GM18870 (cell line): Measurements from ENCODE around the gene FADS6.

Experiments used
- ATAC-seq: cut with Tn5 transposase; IDR thresholded peaks from one replicate; pipeline ENCODE4 v1.9.1; 2021; ENCODE audit warnings: moderate library complexity; ENCODE audit not compliant: unreplicated experiment

The FADS6 gene

DNA sequence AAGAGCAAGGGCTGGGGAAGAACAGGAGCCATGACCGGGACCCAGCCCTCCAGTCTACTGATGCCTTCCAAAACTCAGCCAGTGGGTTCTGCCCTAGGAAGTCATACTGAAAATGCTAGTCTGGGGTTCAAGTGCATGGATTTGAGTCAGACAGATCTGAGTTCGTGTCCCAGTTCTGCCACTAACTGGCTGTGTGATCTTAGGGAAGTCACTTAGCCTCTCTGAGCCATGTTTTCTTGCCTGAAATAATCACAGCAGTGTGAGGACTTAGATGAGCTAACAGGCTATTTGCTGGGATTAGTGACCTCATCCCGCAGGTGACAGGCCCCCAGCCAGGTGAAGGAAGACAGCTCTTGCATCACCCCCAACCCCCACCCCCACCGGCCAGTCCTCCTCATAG, 38.1 kb downstream of the FADS6 start:
- ATAC-seq, result no peak

- no peak for ATAC-seq
Measured at GRCh38 chr17:74854792-74855191, 38.6 kb downstream of the FADS6 start.

DNA sequence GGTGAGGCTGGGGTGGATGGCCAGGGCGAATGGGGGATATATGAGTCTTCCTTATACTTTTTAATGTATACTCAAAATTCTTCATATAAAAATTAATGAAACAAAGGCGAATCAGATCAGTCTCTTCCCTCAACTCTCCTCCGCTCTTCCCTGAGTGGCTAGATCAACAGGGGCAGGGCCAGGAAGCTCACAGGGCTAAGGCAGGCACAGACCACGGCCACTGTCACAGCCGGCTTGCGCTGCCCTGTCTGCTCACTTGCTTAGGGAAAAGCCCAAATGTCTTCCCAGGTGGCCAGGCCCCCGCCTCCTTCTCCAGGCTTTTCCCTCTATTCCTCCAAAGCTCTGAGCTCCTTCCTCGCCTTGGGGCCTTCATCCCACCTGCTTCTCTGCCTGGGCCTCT, 39.8 kb downstream of the FADS6 start:
- ATAC-seq, result no peak

GRCh38 chr17:74853048-74853397, 40.4 kb downstream of the FADS6 start:
- no peak for ATAC-seq

DNA sequence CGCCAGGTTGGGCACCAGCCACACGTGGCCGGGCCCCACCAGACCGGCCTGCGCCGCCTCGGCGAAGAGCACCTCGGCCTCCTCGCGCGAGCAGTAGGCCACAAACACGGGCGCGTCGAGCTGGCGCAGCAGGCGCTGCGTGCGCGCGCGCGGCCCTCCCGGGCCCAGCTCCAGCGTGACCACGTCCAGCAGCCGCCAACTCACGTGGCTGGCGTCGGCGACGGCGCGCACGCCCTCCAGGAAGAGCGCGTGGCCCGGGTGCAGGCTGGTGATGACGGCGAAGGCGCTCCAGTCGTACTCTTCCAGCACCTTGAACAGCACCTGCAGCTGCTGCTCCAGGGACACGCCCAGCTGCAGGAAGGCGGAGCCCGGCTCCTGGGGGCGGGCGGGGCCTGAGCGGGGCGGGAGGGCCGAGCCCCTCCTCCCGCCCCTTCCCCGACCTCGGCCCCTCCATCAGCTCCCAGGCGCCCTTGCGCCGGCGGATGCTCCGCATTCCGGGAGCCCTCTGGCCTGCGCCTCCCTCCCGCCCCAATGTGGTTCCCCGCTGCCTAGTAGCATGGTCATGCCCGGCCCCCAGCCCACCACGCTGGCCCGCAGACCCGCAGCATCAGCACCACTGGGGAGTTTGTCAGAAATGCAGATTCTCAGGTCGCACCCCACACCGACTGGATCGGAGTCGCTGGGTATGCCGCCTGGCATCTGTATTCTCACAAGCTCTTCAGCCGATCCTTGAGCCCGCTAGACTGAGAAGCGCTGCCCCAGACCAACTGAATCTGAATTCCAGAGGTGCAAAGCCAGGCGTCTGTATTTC, 41.0 kb downstream of the FADS6 start:
- ATAC-seq, result no peak

DNA sequence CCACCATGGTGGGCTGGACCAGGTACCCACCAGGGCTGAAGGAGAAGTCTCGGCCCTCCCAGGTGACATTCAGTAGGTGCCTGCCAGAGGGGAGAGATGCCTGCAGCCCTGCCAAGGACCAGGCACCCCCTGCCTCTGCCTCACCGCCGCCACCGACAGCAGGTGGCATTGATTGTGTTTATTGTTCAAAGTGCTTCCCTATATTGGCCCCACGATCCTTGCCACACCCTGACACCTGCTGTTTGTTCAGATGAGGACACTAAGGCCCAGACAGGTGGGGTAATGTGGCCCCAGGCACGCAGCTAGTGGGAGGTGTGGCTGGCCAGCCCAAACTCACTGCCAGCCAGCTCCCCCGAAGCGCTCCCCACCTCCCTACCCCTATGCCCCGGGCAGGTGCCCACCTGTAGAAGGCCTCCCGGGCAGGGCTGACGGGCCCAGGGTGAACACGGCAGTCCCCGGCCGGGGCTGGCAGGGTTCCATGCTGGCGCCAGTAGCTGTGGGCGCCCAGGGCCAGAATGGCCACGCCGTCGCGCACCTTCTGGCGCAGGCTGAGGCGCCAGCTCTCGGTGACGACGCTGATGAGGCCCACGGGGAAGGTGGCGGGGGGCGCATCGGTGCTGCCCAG, 41.7 kb downstream of the FADS6 start:
- no peak for ATAC-seq

DNA sequence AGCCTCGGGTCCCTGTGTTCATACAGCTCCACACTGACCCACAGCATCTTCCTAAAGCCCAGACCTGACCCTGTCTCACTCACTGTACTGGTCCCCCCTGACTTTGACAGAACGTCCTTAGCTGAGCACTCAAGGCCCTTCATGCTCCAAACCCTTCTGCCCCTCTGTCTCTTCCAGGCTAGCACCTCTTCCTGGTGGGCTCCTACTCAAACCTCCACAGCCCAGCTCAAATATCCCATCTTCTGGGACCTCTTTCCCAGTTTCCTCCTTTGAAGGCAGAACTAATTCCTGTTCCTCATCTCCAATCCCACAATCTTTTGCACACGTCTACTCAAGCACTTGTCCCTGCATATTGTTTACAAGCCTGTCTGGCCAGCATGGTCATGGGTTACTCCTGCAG, 42.5 kb downstream of the FADS6 start:
- ATAC-seq, result no peak

DNA sequence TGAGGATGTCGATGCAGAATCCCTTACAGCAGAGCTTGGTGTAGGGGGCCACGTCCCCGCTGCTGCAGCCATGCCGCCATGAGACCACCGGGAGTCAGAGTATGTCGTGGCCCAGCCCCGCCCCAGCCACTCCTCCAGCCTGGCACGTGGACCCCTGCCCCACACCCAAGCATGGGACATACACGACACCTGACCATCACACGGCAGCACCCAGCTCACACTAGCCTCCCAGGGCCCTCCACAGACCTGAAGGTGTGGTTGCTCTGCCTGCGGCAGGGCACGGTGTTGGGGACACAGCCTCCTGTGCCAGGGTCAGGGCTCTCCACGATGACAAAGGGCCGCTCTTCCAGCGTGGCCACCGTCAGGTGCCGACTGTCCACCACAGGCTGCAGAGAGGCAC, 43.1 kb downstream of the FADS6 start:
- ATAC-seq, result no peak

- no peak for ATAC-seq
Measured at GRCh38 chr17:74848656-74849399, 44.6 kb downstream of the FADS6 start.

DNA sequence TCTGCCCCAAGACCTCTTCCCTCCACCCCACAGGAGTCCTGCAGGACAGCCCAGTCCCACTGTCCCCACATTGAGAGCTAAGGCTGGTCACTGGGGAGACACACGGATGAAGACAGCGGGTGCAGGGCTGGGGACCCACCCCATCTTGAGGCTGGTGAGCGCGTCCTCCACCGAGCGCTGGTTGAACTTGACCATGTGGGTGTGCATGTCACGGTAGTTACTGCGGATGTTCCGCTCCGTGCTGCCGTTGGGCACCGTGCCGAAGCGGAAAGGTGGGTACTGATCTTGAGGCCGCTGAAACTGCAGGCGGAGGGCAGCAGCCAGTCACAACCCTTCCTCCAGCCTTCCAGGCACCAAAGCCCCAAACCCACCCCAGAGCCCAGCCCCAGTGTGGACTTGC, 46.8 kb downstream of the FADS6 start:
- ATAC-seq, result no peak

- no peak for ATAC-seq
Measured at GRCh38 chr17:74843352-74843627, 50.1 kb downstream of the FADS6 start.

DNA sequence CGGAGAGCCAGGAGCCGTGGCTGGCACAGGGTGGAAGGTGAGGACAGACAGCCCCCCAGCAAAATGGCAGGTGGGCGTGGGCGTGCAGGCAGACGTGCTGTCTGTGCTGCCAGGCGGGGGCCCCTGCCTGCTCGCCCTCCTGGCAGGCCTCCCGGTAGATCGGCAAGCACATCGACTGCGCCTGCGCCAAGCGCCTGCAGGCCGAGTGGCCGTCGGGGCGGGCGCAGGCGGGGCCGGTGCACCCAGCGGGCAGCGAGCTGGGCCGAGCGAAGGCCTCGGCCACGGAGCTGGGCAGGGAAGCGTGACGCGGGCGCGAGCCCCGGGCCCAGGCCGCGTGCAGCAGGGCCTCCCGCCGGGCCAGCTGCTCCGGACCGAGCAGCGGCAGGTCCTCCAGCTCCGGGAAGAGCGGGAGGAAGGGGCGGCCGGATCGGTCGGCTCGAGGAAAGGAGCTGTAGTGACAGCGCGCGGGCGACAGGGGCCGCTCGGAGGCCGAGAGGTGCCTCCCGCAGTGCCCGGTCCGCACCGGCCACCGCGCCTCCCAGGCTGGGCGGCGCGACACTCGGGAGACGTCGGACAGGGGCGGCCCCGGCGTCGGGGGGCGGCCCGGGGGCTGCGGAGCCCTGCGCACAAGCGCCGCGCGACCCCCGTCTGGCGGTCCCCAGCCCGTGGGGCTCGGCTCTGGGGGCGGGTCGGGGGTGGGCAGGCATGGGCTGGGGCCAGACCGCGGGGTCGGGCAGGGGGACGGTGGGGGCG, 50.7 kb downstream of the FADS6 start:
- ATAC-seq, result no peak

DNA sequence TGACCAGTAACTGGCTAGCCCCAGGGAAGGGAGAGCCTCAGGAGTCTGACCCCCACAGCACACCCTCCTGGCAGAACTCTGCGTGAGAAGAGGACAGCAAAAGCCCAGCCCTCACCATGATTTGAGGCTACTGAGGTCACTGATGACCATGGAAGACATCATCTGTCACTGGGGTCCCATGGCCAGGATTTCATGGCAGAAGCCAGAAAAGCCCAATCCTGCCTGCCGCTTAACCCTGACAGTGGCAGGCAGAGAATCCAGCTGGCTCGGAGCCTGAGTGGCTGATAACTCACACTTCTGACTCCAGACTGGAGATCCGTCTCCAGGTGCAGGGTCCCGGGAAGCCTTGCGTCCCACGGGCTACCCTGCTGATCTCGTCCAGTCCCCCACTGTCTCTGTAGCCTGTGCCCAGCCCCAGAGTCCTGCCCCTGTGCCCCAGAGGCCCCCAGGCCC, 51.3 kb downstream of the FADS6 start:
- ATAC-seq, result no peak

DNA sequence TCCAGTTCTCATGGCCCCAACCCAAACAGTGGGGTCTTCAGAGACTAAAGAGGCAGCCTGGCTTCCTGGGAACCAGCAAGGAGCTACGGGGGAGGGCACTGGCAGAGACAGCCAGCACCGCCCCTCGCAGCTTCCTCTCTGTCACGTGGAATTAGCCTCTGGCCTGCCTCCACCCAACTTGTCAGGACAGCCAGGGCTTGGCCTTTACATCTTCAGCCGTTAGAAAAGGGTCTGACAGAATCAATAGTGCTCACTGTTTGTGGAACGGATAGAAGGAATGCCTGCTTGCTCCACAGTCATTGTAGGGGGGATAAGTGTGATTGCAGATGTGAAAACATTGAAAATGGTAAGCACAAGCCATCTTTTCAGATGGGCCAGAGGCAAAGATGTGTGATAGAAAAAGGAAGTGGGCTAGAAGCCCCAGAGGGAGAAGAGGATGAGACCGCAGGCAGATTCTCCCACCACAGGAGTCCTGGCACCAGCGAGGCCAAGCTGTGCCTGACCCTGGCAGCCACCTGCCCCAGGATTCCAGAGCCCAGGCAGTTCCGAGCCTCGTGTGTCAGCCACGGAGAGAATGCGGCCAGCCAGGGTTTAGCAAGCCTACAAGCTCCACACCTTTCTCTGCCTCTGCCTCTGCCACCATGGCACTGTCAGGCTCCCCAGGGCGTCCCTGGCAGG, 52.3 kb downstream of the FADS6 start:
- no peak for ATAC-seq

DNA sequence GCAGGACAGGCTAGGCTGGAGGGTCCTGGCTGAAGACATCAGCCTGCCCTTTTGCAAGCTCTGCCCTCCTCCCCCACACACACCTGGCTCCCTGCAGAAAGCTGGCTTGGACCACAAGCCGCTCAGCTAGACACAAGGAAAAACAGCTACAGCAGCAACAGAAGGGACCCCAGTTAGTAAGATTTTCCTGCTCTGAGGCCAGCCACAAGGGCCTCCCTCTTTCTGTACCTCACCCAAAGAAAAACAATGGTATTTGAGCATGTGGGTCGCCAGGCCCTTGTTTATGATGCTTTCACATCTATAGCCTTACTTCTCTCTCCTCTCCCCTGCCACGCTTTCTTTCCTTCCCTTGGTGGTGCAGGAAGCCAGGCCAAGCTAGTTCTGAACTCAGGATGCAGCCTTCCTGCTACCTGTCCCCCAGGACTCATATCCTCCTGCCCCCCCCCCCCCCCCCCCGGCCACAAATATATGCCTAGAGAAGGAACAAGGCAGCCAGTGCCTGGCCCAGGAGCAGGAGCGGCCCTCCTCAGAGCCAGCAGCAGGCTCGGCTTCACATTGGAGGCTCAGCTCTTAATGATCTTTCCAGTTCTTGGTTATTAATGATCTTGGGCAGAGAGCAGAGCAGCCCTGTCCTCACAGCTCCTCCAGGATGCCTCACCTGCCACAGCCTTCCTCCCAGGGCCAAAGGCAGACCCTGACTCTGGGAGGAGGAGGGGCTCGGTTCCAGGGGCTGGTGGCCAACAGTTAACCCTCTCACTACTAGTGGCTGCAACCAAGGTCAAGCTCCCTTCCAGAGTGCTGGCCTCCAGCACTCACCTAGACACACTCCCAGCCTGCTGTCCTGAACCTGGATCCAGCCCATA, 53.2 kb downstream of the FADS6 start:
- ATAC-seq, result no peak

GRCh38 chr17:74838274-74838673, 55.2 kb downstream of the FADS6 start:
- no peak for ATAC-seq

DNA sequence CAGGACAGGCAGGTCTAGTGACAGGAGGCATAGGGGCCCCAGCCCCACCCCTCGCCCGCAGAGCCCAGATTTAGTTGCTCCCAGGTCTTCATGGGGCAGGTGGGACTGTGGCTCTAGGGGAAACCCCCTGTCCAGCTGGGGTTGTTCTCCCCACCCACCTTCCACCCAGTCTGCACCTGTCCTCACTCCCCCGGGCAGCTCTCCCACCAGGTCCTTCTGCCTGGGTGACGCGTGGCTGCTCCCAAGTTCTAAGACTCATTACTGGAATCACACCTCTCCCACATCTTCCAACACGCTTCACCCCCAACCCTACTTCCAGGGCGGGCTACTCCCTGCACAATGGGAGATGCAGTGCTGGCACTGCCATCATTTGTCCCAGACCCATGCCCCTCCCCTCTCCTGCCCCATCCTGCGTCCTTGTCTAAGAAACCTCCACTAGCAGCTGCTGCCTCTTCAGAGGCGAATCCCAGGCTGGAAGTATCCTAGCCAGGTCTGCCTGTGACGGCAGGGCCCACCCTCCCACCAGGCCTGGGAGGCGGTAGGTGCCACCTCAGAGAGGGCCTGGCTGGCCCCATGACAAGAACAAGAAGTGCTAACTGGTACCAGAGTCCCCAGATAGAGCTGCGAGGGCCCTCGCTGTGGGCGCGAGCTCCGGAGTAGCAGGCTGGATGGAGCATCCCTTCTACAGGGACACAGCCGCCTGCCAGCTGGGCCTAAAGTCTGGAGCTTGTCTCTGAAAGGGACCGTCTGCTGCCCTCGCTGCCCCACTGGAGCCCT, 56.6 kb downstream of the FADS6 start:
- ATAC-seq, result no peak

- no peak for ATAC-seq
Measured at GRCh38 chr17:74836191-74836590, 57.2 kb downstream of the FADS6 start.
